Measurements from ENCODE around the gene MYO18A. TPM values are rescaled to one million over a fixed set of nuclear protein-coding genes. Genes with fewer than 3 reads are reported as not detected.

MYO18A gene
- total RNA-seq, 1 donor, result 39.8 TPM

GRCh38 chr17:29077320-29077719 lies 102.9 kb downstream of the MYO18A start:
- peaks cover 11% of the 10 kb centered on the region for H3K4me1 ChIP-seq (ENCODE audit: insufficient read depth, low read length)
- H3K36me3 ChIP-seq (ENCODE audit: insufficient read depth, low read length), result peaks cover 11% of the 10 kb centered on the region
- no peaks in the 10 kb centered on the region for H3K79me2 ChIP-seq (ENCODE audit: insufficient read depth, low read length)
- peak; percentile 55 for DNase-seq (ENCODE audit: insufficient read length, low spot score, missing footprints)
- H4K20me1 ChIP-seq (ENCODE audit: insufficient read depth, low read length), result peaks cover 6% of the 10 kb centered on the region
- TF ChIP-seq CTCF (IDR thresholded peaks at IDR 0.05; ENCODE audit: extremely low read depth, low read depth, low read length), result no peak
- no peaks in the 10 kb centered on the region for H3K9me3 ChIP-seq (ENCODE audit: low read depth, low read length)
- H2AFZ ChIP-seq (ENCODE audit: low read length), result no peak overlapping the region
- peaks cover 10% of the 10 kb centered on the region for H3K27me3 ChIP-seq (ENCODE audit: insufficient read depth, low read length)
- H3K4me2 ChIP-seq (ENCODE audit: insufficient read depth, low read length), result no peak overlapping the region
- H3K4me3 ChIP-seq (ENCODE audit: insufficient read depth, low read length), result no peak overlapping the region
- no peak overlapping the region for H3K27ac ChIP-seq (ENCODE audit: low read depth, low read length)

- Histone ChIP-seq H2AFZ (ENCODE audit: low read length) (no peak overlapping the region), H3K27me3 (ENCODE audit: insufficient read depth, low read length) (peaks cover 12% of the 10 kb centered on the region), H3K4me2 (ENCODE audit: insufficient read depth, low read length) (no peak overlapping the region), H3K9me3 (ENCODE audit: low read depth, low read length) (no peaks in the 10 kb centered on the region), H3K4me3 (ENCODE audit: insufficient read depth, low read length) (no peak overlapping the region), H3K27ac (ENCODE audit: low read depth, low read length) (no peak overlapping the region), H3K36me3 (ENCODE audit: insufficient read depth, low read length) (peaks cover 11% of the 10 kb centered on the region), H3K79me2 (ENCODE audit: insufficient read depth, low read length) (no peaks in the 10 kb centered on the region), H4K20me1 (ENCODE audit: insufficient read depth, low read length) (peaks cover 6% of the 10 kb centered on the region), H3K4me1 (ENCODE audit: insufficient read depth, low read length) (peaks cover 11% of the 10 kb centered on the region)
- no peak for TF ChIP-seq CTCF (IDR thresholded peaks at IDR 0.05; ENCODE audit: extremely low read depth, low read depth, low read length)
- no peak for DNase-seq (ENCODE audit: insufficient read length, low spot score, missing footprints)
These were observed 103.5 kb downstream of the MYO18A start for GRCh38 chr17:29076722-29077121.

GRCh38 chr17:29076087-29076486 lies 104.1 kb downstream of the MYO18A start:
- no peak for TF ChIP-seq CTCF (IDR thresholded peaks at IDR 0.05; ENCODE audit: extremely low read depth, low read depth, low read length)
- Histone ChIP-seq H4K20me1 (ENCODE audit: insufficient read depth, low read length) (peaks cover 6% of the 10 kb centered on the region), H3K36me3 (ENCODE audit: insufficient read depth, low read length) (peaks cover 10% of the 10 kb centered on the region), H2AFZ (ENCODE audit: low read length) (no peak overlapping the region), H3K4me1 (ENCODE audit: insufficient read depth, low read length) (peaks cover 11% of the 10 kb centered on the region), H3K9me3 (ENCODE audit: low read depth, low read length) (no peaks in the 10 kb centered on the region), H3K27ac (ENCODE audit: low read depth, low read length) (no peak overlapping the region), H3K4me2 (ENCODE audit: insufficient read depth, low read length) (no peak overlapping the region), H3K27me3 (ENCODE audit: insufficient read depth, low read length) (peaks cover 18% of the 10 kb centered on the region), H3K79me2 (ENCODE audit: insufficient read depth, low read length) (no peaks in the 10 kb centered on the region), H3K4me3 (ENCODE audit: insufficient read depth, low read length) (no peak overlapping the region)
- DNase-seq (ENCODE audit: insufficient read length, low spot score, missing footprints), result peak; percentile 6

GRCh38 chr17:29074488-29074887 lies 105.7 kb downstream of the MYO18A start:
- no peak overlapping the region for H3K4me2 ChIP-seq (ENCODE audit: insufficient read depth, low read length)
- H3K4me1 ChIP-seq (ENCODE audit: insufficient read depth, low read length), result peaks cover 11% of the 10 kb centered on the region
- H3K27me3 ChIP-seq (ENCODE audit: insufficient read depth, low read length), result peaks cover 34% of the 10 kb centered on the region
- H3K27ac ChIP-seq (ENCODE audit: low read depth, low read length), result no peak overlapping the region
- peak; percentile 30 for DNase-seq (ENCODE audit: insufficient read length, low spot score, missing footprints)
- no peak overlapping the region for H2AFZ ChIP-seq (ENCODE audit: low read length)
- no peaks in the 10 kb centered on the region for H3K9me3 ChIP-seq (ENCODE audit: low read depth, low read length)
- H4K20me1 ChIP-seq (ENCODE audit: insufficient read depth, low read length), result peaks cover 6% of the 10 kb centered on the region
- no peak for TF ChIP-seq CTCF (IDR thresholded peaks at IDR 0.05; ENCODE audit: extremely low read depth, low read depth, low read length)
- no peaks in the 10 kb centered on the region for H3K79me2 ChIP-seq (ENCODE audit: insufficient read depth, low read length)
- peaks cover 1% of the 10 kb centered on the region for H3K36me3 ChIP-seq (ENCODE audit: insufficient read depth, low read length)
- H3K4me3 ChIP-seq (ENCODE audit: insufficient read depth, low read length), result no peak overlapping the region

Measured in osteoblast (primary cell).